Activated T-cell treated with anti-CD3 and anti-CD28 coated beads, Interleukin-2, amount 50 U/mL, for 48 hours (primary cell): ENCODE measurements around the gene ACADS.
A peak's percentile ranks its signal among the peaks of the same experiment; 100 is the strongest.

ENCODE experiments used
- DNase-seq, 2 experiments: peaks; one replicate each; pipeline ENCODE4 v3.0.0-alpha.2; 2020

Gene ACADS, protein sequence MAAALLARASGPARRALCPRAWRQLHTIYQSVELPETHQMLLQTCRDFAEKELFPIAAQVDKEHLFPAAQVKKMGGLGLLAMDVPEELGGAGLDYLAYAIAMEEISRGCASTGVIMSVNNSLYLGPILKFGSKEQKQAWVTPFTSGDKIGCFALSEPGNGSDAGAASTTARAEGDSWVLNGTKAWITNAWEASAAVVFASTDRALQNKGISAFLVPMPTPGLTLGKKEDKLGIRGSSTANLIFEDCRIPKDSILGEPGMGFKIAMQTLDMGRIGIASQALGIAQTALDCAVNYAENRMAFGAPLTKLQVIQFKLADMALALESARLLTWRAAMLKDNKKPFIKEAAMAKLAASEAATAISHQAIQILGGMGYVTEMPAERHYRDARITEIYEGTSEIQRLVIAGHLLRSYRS

DNA sequence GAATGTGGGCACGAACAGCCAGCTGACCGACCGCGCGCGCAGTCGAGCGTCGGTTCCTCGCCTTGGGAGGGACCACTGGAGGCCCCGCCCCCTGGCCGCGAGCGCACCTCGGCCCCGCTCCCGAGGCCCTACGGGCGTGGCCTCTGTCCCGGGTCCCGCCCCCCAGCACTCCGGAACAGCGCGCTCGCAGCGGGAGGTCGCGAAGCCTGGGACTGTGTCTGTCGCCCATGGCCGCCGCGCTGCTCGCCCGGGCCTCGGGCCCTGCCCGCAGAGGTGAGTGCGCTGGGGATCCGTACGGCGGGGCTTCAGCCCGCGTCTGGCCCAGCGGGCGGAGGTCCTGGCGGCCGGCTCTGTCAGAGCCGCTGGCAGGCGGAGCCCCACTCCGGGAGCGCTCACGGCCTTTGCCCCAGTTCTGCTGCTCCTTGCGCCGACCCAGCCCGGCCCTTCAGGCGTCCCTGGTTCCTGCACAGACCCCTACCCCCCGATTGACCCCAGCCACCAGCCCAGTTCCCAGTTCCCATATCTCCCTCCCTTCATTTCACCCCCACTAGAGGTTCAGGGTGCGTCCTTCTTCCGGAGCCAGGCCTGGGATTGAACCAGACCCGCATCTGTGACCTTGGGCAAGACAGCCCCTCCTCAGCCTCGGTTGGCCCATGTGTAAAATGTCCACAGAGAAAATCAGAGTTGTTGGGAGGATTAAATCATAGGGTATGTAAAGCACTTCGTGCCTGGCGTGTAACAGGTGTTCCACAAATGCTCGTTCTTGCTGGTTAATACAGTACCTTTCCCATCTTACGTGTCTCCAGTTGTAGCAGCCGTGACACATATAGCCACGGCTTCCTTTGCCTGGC, at the start of gene ACADS:
Gene ACADS (plus strand): TSS at position 168 of the 851 bp plus-strand sequence. CDS start 60 bp downstream, at position 228.
- DNase-seq, result peak; percentile 91 to 94

DNA sequence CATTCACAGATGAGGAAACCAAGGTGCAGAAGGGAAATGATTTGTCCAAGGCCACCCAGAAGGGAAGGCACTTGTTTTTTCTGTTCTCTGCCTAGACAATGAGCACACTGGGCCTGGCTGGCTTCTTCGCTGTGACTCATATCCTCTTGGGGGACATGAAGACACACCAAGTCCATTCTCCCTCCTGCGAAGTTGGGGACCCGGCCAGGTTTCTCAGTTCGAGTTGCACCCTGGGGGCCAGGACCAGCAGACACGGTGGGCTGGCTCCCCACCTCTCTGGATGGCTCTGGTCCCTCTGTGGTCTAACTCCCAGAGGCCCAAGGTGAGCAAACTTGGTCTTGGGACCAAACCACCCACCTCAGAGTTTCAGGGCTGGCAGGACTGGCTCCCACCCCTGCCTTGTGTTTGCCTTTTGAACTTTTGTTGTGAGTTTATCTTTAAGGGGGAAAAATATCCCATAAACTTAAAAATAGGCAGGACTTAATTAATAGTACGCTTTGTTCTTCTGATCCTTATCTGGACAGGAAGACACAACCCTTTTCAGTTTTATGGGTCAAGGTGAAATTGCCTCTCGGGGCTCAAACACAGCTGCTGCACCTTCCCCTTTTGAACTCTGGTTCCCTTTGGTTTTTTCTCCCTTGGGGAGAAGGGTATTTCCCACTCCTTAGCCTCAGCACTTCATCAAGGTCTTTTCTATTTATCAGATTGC, 47.7 kb upstream of the ACADS start:
- DNase-seq, result peak; percentile 37 to 49

DNA sequence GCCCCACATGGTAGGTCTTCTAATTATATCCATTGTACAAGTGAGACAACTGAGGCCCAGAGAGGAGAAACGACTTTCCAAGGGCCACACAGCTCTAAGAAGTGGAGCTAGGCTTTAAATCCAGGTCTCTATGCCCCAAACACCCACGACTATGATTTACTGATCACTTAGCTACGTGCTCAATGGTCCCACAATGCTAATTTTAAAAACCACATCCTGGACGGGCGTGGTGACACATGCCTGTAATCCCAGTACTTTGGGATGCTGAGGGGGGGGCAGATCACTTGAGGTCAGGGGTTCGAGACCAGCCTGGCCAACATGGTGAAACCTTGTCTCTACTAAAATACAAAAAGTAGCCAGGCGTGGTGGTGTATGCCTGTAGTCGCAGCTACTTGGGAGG, 47.1 kb upstream of the ACADS start:
- DNase-seq, result peak; percentile 24 to 25

DNA sequence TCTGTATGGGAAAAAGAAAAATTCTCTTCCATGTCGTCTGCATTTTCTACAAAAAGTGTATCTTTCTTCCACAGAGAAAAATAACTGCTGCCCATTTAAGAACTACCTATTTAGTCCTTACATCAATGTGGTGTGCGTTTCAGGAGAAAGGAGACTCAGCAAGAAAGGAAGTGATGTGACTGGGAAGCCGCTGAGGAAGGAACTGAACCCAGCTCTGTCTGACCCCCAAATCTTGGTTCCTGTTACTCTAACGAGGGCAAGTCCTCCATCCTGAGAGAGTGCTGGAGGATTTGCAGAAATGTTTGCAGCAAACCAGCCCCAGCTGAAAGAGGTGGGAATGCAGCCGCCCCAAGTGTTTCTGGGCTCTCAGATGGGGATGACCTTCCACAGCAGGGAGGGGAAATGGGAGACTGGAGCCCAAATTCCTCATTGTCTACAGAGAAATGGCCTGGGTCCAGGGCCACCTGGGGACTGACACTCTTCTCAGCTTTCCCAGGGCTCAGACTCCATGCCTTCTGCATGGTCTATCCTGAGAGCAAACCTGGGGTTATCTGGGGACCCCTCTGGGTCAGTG, 45.4 kb upstream of the ACADS start:
- no peak for DNase-seq

DNA sequence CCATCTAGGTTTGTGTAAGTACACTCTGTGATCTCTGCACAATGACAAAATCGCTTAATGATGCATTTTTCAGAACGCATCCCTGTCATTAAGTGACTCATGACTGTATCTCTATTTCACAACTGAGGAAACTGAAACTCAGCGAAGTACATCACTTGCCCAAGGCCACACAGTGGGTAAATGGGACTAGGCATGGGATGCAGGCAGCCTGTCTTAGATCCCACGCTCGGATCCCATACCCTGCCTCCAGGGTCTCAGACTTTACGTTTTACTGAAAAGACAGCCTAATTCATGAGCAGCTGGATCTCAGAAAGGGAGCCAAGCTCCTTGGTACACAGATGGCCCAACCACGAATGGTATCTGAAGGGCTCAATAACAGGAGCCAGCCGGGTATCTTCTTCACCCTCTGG, 41.1 kb upstream of the ACADS start:
- peak; percentile 38 to 45 for DNase-seq

DNA sequence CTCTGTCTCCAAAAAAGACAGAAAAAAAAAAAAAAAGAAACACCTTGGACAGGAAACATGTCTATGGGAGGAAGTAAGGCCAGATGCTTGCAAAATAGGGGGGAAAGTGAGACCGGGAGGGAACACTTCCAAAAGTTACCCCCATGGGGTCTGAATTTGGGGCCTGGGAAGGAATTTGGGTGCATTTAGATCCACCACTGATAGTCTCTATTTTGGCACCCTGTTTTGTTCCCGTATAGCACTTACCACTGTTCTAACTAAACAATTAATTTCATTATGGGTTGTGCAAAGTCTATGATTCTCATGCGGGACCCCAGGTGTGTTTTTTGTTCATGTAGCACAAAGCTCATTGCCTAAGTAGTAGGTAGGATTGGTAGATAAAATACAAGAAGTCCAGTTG, 40.1 kb upstream of the ACADS start:
- DNase-seq, result no peak

DNA sequence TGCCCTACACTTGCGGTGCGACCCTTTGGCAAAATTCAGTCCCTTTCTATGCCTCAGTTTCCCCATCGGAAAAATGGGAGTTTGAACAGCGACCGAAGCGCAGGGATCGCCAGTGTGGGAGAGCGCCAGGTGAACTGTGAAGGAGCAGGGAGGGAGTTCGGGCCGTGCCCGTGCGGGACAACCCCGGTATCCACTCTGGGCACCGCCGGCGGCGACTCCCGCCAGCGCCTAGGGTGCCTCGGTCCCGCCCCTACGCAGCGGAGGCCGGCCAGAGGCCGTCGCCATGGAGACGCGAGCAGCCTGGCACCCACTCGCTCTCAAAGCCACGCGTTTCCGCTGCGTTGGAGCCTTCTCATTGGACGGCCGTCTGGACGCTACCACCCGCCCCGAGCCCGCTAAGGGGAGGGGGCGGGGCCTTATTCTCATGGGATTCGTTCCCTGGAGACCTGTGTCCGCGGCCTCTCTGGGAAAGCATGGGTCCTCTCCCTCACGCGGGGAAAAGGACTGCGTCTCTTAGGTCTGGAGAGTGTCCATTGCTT, 39.4 kb upstream of the ACADS start:
- peak; percentile 97 for DNase-seq

DNA sequence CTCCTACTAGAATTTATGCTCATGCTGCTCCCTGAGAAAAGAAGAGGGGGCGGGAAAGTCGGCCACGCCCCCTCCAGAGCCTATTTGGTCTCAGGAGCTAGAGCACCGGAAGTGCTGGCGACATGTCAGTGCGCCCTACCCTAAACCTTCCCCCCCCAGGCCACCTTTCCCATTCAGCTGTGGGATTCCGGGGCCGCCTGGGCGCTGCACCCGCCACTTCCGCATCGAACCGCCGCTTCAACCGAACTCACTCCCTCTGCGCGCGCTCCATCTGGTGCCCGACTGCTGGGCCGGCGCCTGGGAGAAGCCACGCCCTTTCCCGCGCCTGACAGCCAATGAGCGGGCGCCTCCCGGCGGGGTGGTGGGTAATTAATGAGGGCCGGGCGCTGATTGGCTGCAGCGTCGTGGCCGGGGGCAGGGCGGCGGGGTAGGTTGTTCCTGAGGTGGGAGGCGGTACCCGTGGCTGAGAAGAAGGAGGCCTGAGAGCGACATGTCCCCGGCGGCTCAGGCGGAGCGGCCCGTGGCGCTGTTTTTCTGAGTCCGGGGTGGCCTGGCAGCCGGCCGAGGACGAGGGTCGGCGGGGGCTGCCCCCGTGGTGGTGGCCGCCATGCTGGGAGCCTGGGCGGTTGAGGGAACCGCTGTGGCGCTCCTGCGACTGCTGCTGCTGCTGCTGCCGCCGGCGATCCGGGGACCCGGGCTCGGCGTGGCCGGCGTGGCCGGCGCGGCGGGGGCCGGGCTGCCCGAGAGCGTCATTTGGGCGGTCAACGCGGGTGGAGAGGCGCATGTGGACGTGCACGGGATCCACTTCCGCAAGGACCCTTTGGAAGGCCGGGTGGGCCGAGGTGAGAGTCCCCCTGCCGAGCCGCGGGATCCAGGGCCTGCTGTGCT, 38.7 kb upstream of the ACADS start, which contains the start of gene MLEC:
Gene MLEC (plus strand): TSS at position 460 of the 888 bp plus-strand sequence. CDS start 148 bp downstream, at position 608.
- DNase-seq, result peak; percentile 99 to 100

DNA sequence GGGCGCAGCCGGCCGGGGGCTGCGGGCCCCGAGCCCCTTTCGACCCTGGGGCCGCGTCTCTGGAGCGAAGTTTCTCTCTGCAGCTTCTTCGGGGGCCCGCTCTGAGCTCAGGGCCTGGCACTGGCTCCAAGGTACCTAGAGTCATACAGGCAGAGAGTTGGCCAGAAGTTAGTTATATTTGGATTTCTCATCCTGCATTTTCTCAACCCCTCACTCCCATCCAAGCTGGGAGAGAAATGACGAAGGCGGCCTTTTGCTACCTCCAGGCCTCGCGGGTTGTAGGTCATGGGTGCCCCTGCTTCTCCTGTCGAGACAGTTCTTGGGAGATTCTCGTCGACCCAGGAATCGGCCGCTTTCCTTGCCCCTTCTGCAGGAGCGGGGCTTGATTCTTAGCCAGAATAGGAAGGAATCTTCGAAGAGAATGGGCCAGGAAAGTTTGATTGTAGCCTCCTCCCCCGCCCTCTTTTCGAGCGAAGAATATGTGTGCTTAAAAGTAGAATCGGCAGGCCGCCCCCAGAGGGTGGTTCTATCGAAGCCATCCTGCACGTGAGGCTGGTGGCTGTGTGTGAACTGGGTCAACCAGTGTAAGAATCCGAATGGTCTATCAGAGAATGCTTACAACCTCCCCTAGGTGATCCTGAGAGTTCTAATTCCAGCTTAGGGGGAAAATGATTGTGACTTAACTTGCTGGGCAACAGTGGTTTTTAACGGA, 37.9 kb upstream of the ACADS start:
- DNase-seq, result peak; percentile 54 to 55

DNA sequence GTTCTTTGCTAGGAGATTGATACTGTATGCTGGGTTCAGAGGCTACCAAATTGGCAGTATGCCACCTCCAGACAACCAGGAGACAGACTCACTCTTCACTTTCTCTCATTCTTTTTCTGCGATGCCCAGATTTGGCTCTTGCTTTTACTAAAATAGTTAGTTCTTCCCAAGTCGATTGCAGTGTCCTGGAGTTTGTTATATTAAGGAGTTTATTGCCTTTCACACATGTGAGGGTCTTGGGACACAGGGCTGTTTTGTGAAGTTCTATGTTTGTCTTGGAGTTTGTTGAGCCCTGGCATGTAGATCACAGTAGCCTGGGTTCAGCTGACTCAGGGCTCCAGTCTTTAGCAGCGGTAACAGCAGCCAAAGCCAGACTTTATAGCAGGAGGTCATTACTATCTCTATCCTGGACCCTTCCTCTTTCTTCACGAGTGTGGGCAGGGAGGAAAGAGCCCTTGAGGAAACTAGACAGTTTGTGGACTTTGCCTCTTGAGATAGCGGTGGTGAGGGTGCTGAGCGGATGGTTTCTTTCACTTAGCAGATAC, 37.0 kb upstream of the ACADS start:
- no peak for DNase-seq

DNA sequence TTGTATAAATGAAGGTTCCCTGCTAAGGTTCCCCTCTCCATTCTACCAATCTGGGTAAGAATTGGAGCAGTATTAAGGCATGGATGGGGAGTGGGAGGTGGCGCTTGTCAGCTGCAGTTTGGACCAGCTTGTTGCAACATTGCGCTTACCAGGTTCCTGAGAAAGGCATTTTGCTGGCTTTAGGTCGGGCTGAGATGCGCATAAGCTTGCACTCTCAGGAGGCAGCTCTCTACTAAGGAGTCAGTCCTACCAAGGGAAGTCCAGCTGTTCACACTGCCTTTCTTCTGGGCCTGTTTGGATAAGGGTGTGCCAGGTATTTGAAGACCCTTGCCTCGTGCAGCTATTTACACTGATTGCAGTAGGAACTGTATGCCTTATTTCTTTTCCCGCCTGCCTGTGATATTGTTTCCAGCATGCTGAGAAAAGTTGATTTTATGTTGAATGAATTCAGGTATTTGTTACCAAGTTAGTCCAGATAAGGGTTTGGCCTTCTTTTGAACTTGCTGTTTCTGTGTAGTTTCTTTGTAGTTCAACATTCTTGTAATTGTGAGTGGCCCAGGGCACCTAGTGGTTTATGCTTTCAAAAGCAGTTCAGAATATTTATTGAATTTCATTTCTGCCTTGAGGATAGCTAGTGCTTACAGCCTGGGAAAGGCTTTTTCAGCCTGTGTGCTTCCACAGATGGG, 36.1 kb upstream of the ACADS start:
- DNase-seq, result no peak

DNA sequence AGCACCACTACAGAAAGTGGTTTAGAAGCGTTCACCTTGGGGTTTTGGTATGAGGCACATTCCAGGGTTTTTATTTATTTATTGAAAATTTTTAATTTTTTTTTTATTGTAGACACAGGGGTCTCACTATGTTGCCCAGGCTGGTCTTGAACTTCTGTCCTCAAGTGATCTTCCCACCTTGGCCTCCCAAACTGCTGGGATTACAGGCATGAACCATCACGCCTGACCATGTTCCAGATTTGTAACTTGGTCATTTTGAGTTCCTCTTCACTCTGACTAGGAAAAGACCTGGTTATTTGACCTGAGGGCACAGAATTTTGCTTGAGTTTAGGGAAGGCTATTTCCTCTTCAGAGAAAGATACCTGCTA, 35.6 kb upstream of the ACADS start:
- no peak for DNase-seq

DNA sequence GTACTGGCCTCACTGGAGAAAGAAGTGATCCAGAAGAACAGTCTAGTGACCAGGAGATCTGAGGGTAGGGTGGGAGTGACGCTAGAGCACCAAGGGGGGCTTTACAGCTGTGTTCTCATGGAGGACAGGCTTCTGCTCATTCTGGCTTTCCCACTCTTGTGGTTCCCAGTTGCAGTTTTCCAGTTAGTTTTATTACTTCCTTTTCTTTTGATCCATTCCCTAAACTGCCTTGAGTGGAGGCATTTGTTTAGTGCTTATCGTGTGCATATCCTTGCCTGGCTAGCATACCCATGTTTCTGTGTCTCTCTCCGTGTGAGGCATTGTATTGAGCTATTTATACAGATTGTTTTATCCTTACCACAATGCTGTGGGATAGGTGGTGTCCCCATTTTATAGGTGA, 34.6 kb upstream of the ACADS start:
- DNase-seq, result no peak

DNA sequence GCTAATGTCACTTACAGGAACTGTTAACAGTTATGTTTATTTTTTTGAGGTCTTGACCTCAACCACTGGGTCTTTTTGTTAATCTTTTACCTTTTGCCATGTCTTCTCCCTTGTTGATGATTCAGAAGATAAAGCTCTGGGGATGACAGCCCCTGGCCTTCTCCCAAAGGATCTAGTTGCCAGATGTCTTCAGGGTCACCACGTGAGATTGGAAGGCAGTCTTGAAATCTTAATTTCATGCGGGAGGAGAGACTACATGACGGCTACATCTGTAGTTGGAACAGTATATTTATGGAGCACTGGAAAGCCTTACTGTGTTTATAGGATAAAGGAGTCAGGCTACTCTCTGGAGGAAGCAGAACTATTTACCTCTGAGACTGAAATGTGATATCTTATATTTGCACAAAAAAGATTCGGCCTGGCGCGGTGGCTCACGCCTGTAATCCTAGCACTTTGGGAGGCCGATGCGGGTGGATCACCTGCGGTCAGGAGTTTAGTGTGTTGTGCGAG, 33.0 kb upstream of the ACADS start:
- DNase-seq, result no peak

DNA sequence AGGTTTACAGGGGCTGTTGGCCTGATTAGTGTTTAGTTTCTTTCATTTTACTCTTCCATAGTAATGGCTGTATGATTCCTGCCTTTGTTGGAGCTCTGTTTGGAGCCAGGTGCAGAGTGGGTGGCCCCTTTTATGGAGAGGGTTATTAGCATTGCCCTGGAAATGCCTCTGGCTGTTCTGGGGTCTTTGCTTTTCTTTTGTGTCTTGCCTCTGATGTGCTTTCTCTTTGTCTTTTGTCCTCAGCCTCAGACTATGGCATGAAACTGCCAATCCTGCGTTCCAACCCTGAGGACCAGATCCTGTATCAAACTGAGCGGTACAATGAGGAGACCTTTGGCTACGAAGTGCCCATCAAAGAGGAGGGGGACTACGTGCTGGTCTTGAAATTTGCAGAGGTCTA, 31.8 kb upstream of the ACADS start:
- DNase-seq, result no peak

DNA sequence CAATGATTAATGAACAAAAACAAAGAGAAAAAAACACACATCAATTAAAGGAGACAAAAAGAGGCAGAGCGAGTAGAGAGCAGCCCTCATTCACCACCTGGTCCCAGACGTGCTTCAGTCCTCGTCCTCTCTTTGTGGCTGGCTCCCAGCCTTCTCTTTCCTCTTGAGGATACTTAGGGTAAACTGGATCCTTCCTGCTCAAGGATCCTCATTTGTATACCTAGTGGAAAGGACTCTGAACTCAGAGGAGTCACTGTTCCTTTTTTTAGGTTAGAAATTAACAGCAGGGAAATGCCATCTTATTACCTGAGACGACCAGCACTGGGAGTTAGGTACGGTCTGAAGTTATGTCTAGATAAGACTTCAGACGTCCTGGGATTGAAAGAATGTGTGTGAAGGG, 29.0 kb upstream of the ACADS start:
- DNase-seq, result no peak

DNA sequence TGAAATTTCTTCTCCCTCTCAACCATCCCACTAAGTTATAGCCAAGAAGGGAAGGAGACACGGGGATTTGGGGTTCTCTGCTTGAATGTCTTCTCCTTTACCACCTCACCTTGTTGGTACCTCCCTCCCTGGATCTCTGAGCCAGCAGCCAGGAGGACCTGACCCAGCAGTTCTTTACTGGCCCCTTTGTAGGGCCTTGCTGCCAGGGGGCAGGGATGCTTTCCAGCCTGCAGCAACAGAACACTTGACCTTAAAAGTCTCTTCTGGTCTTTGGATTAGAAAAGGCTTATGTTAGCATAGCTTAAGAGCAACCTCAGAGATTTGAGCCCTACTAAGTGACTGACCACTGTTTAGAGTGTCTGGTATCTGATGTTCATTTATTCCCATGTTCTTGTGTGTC, 28.3 kb upstream of the ACADS start:
- no peak for DNase-seq

DNA sequence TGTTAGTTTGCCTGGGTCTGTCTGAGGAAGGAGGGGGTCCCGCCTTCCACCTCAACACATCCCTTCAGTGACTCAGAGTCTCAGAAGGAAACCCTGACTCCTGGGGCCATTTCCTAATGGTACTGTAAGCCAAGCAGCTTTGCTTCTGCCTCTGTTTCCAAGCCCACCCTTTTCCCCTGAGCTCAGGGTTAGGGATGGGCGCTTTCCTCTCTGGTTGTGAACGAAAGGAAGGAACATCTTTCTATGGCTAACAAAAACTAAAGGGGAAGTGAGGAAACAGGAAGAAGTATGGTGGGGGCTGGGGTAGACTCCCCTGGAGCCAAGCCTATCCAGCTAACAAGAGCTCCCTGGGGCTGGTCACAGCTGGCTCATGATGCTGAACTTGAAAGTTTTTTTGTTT, 27.0 kb upstream of the ACADS start:
- DNase-seq, result no peak

DNA sequence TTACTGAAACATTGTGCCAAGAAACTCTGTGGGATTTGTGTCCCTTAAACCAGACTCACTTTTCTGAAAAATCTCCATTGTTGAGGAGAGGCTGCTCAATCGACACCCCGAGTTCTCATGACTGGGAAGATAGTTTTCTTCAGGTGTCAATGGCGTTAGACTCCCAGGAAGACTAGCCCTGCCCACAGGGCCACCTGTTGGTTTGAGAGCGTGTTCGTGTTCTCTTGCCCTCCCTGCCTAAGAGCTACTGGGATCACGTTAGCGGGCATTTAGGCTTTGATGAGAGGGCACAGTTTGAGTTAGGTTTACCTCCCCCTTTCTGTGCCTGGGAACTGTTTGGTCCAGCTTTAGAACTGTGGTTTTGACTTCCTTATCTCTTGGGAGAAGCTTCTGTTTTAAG, 26.1 kb upstream of the ACADS start:
- no peak for DNase-seq

DNA sequence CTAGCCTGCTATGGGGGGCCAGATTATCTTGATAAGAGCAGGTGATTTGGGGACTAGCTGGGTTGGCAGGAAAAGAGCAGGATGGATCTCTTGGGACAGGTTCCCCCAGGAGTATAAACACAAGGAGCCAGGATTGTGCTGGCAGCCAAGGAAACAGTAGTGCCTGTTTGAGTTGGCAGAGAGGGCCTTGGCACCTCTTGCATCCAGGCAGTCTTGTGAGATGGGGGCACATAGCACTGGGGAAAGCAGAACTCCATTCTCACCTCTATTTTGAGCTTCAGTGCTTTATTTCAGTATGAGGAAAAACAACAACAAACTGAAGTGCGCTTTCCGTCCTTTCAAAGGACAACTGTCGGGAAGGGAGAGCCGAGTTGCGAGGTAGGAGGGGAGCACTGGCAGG, 24.7 kb upstream of the ACADS start:
- DNase-seq, result no peak
